Brain microvascular endothelial cell (primary cell): Measurements from ENCODE around the gene ASB7.

Experiments
- DNase-seq: peaks from one replicate; pipeline ENCODE4 v3.0.0-alpha.2; 2020
- H3K27ac ChIP-seq: fragments of 250-450 bp; sonication (Bioruptor Pico); 2 replicates; pipeline ENCODE4 v1.5.1; 2020; ENCODE audit warnings: mild to moderate bottlenecking, moderate library complexity
- H3K27me3 ChIP-seq: fragments of 250-450 bp; sonication (Bioruptor Pico); replicated peaks from 2 replicates; pipeline ENCODE4 v1.5.1; 2020; ENCODE audit warnings: mild to moderate bottlenecking
- H3K36me3 ChIP-seq: fragments of 250-450 bp; sonication (Bioruptor Pico); replicated peaks from 2 replicates; pipeline ENCODE4 v1.5.1; 2020; ENCODE audit warnings: mild to moderate bottlenecking
- H3K4me3 ChIP-seq: 2 replicates; pipeline ENCODE4 v1.5.1; 2011; ENCODE audit warnings: low read depth, mild to moderate bottlenecking, control low read depth, low read length, moderate library complexity
- CTCF ChIP-seq: IDR thresholded peaks from 2 replicates; pipeline ENCODE4 v1.5.1; 2011; ENCODE audit warnings: low read depth, mild to moderate bottlenecking, moderate library complexity, low read length, control low read depth, inconsistent platforms; ENCODE audit errors: missing control alignments
- in situ Hi-C: cut with HindIII; loops from 2 replicates; pipeline ENCODE4 v1.10.0; 2017; ENCODE audit warnings: low sequenced_read_pairs, low pct_ligation_motif_present

The ASB7 gene

GRCh38 chr15:100642950-100643338 lies 40.6 kb downstream of the ASB7 start:
- no peak overlapping the region for H3K27ac ChIP-seq
- in situ Hi-C loops, result no loop called here
- no peak for DNase-seq
- no peak for TF ChIP-seq CTCF
- no peaks in the 10 kb centered on the region for H3K27me3 ChIP-seq
- no peaks in the 10 kb centered on the region for H3K36me3 ChIP-seq
- H3K4me3 ChIP-seq, result no peak overlapping the region

- Histone ChIP-seq H3K4me3 (no peak overlapping the region), H3K27ac (no peak overlapping the region), H3K27me3 (no peaks in the 10 kb centered on the region), H3K36me3 (no peaks in the 10 kb centered on the region)
- no peak for TF ChIP-seq CTCF
- no peak for DNase-seq
- in situ Hi-C loops, result no loop called here
Observed at GRCh38 chr15:100645671-100646070, 43.3 kb downstream of the ASB7 start.

GRCh38 chr15:100648951-100649350 lies 46.6 kb downstream of the ASB7 start:
- no peaks in the 10 kb centered on the region for H3K27me3 ChIP-seq
- no peak overlapping the region for H3K4me3 ChIP-seq
- no peak for DNase-seq
- in situ Hi-C loops, result no loop called here
- H3K36me3 ChIP-seq, result no peaks in the 10 kb centered on the region
- no peak for TF ChIP-seq CTCF
- H3K27ac ChIP-seq, result no peak overlapping the region

- Histone ChIP-seq H3K4me3 (no peak overlapping the region), H3K36me3 (no peaks in the 10 kb centered on the region), H3K27ac (no peak overlapping the region), H3K27me3 (no peaks in the 10 kb centered on the region)
- in situ Hi-C loops, result no loop called here
- TF ChIP-seq CTCF, result peak; percentile 10
- DNase-seq, result no peak
Observed at GRCh38 chr15:100650685-100651084, 48.3 kb downstream of the ASB7 start.

GRCh38 chr15:100651253-100651652 lies 48.9 kb downstream of the ASB7 start:
- H3K27me3 ChIP-seq, result no peaks in the 10 kb centered on the region
- in situ Hi-C loops, result no loop called here
- no peak overlapping the region for H3K27ac ChIP-seq
- H3K4me3 ChIP-seq, result no peak overlapping the region
- DNase-seq, result peak; percentile 12
- TF ChIP-seq CTCF, result peak; percentile 9
- H3K36me3 ChIP-seq, result no peaks in the 10 kb centered on the region

- no peak overlapping the region for H3K4me3 ChIP-seq
- TF ChIP-seq CTCF, result no peak
- no peak for DNase-seq
- no peaks in the 10 kb centered on the region for H3K36me3 ChIP-seq
- H3K27me3 ChIP-seq, result no peaks in the 10 kb centered on the region
- in situ Hi-C loops, result no loop called here
- H3K27ac ChIP-seq, result no peak overlapping the region
Observed at GRCh38 chr15:100652116-100652515, 49.7 kb downstream of the ASB7 start.
